GM13976 (cell line): Measurements from ENCODE around the gene PNPLA7.
"Not testable (repeated sequence)": the region's sequence is repeated elsewhere in the genome, so short reads cannot be mapped to it uniquely, and the experiment has no call there.

Experiments
- DNase-seq: peaks from one replicate; pipeline ENCODE4 v3.0.0; 2012; ENCODE audit warnings: low spot score
- in situ Hi-C: fragments of 300-500 bp; cut with MboI; formaldehyde crosslinking; loops from one replicate; pipeline ENCODE4 v1.12.0; 2022; ENCODE audit warnings: low sequenced_read_pairs, mixed read lengths, inconsistent platforms; ENCODE audit not compliant: unreplicated experiment
- TF ChIP-seq, protein P1 (sequence below): IDR thresholded peaks from 2 replicates; pipeline ENCODE4 v1.5.1; 2012; ENCODE audit warnings: borderline replicate concordance, mild to moderate bottlenecking; ENCODE audit not compliant: insufficient read depth; ENCODE audit errors: extremely low read depth, missing control alignments, control extremely low read depth

Gene PNPLA7

DNA sequence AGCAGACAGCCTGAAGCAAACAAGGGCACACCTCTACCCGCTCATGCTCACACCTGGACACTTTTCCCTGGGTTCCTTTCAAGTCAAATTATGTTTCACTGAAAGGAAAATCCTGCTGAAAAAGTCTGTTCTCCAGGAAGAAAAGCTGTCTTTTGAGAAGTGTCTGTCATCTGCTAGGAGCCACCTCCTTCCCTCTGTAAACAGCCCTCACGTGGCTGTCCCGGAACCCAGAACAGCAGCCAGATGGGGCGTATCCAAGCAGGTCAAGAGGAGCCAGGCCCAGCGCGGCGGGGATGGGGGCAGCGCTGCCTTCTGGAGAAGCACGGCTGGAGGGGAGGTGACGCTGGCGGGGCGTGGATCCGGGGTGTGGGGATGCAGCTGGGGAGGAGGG lies at the start of gene PNPLA7:
Gene PNPLA7 (minus strand): TSS at position 172 of the 391 bp plus-strand sequence. CDS start 205 bp downstream, outside the sequence.
- peak; percentile 74 for DNase-seq
- in situ Hi-C loops: no loop called here
- TF ChIP-seq, protein P1, sequence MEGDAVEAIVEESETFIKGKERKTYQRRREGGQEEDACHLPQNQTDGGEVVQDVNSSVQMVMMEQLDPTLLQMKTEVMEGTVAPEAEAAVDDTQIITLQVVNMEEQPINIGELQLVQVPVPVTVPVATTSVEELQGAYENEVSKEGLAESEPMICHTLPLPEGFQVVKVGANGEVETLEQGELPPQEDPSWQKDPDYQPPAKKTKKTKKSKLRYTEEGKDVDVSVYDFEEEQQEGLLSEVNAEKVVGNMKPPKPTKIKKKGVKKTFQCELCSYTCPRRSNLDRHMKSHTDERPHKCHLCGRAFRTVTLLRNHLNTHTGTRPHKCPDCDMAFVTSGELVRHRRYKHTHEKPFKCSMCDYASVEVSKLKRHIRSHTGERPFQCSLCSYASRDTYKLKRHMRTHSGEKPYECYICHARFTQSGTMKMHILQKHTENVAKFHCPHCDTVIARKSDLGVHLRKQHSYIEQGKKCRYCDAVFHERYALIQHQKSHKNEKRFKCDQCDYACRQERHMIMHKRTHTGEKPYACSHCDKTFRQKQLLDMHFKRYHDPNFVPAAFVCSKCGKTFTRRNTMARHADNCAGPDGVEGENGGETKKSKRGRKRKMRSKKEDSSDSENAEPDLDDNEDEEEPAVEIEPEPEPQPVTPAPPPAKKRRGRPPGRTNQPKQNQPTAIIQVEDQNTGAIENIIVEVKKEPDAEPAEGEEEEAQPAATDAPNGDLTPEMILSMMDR: no peak

DNA sequence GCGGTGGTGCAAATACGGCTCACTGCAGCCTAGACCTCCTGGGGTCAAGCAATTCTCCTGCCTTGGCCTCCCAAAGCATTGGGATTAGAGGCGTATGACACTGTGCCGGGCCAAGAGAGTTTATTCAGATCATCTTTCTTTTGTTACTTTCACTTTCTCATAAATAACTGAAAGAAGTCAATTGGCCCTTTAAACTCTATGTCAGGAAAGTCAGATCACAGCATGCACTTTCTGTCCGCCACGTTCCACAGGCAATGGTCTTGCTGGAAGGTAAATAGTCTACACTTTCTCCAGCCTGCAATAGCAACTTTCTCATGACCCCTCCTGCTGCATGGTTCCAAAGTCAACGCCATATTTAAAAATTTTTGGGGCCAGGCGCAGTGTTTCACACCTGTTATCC lies 48.7 kb upstream of the PNPLA7 start:
- in situ Hi-C loops: no loop called here
- DNase-seq: no peak
- TF ChIP-seq, protein P1: no peak

DNA sequence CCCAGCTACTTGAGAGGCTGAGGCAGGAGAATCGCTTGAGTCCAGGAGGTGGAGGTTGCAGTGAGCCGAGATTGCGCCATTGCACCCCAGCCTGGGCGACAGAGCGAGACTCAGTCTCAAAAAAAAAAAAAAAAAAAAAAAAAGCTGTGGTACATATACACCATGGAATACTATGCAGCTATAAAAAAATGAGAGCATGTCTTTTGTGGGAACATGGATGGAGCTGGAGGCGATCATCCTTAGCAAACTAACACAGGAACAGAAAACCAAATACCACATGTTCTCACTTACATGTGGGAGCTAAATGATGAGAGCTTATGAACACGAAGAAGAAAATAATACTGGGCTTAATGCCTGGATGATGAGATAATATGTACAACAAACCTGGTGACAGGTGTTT lies 46.4 kb upstream of the PNPLA7 start:
- DNase-seq: not testable (repeated sequence)

DNA sequence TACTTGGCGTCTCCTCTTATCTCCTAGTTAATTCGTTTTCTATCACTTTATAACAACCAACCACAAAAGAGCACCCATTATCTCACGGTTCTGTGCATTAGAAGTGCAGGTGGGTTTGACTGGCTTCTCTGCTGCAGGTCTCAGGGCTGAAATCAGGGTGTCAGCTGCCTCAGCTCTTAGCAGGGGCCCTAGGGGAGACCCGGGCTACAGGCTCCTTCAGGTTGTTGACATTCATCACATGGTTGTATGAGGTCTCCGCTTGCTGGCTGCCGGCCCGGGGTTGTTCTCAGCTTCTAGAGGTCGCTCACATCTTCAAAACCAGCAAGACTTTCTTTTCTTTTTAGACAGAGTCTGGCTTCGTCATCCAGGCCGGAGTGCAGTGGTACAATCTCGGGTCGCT lies 43.0 kb upstream of the PNPLA7 start:
- DNase-seq: no peak
- TF ChIP-seq, protein P1: no peak
- in situ Hi-C loops: no loop called here

More for the DNA sequence above, 46.4 kb upstream of the PNPLA7 start:
- in situ Hi-C loops: not testable (repeated sequence)

DNA sequence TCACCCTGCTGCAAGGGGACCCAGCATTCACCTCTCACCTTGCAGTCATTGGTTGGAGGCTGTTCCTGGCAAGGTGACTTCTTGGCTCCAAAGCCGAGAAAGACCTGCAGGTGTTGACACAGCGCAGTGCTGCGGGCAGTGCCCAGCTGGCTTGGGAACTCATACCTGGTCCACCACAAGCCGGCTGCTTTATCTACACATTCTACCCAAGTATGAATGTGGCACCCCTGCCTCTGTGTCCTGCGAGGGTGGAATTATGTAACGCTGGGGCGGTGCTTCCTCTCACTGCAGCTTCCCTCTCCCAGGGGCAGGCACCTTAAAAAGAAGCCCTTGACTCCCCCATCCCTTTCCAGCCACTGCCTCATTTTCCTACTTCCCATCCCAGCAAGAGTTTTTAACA lies 42.6 kb upstream of the PNPLA7 start:
- TF ChIP-seq, protein P1: no peak
- in situ Hi-C loops: no loop called here
- DNase-seq: no peak

DNA sequence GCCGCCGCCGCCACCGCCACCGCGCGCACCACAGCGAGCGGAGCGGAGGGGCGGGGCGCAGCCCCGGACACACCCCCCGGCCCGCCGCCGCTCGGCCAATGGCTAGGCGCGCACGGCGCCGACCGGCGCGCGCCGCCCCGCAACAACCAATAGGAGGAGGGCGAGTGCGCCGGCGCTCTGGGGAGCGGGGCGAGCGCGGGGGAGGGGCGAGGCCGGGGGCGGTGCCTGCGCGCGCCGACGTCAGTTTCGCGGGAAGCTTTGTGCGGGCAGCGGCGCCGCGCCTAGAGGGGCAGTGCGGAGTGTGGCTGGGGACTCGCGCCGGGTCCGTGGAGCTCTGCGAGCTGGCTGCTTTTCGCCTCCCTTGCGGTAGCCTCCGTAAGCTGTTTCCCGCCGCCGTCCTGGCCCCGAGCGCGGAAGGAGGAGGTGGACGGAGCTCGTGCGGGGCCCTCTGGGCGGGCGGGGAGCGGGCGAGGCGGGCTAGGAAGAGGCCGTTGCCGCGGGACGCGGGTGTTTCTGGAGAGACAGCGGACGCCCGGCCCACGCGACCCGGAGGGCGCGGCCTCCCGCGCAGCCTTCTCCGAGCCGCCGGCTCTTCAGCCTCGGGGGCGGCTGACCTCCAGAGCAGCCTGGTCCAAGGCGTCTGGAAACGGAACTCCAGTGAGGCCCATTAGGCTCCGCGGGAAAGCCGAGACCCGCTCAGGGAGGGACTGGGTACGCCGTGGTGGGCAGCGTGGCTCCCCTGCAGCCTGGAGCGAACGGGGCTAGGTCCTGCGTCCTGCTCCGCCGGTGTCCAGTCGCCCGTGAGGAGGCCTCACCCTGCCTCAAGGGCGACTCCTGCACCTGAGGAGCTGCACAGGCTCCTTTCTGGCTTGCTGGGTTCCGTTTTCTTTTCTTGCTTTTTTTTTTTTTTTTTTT lies 40.5 kb upstream of the PNPLA7 start, which contains the start of gene ZMYND19:
Gene ZMYND19 (minus strand): TSS at position 44 of the 915 bp plus-strand sequence. CDS start 249 bp downstream, outside the sequence.
- TF ChIP-seq, protein P1: no peak
- peak; percentile 100 for DNase-seq
- in situ Hi-C loops: no loop called here

DNA sequence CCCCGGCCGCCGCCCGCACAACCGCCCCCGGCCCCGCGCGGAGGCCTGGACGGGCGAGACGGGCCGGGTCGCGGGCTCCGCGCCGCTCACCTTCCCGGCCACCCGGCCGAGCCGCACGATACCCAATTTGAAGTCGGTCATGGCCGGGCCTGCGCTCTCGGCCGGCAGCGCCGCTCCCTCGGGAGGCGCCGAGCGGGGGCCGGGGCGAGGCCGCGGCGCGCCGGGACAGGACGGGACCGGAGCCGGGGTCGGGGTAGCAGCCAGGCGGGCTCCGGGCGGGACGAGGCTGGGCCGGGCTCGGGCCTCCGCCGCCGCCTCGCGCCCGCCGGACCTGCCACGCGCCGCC lies 39.9 kb upstream of the PNPLA7 start:
- TF ChIP-seq, protein P1: no peak
- in situ Hi-C loops: no loop called here
- no peak for DNase-seq
